Measurements from ENCODE around the gene BAIAP2L1. TPM values are rescaled to one million over a fixed set of nuclear protein-coding genes. Genes with fewer than 3 reads are reported as not detected.
"Not testable (repeated sequence)": the region's sequence is repeated elsewhere in the genome, so short reads cannot be mapped to it uniquely, and the experiment has no call there.

Gene BAIAP2L1
- polyA plus RNA-seq (ENCODE audit: insufficient read length): 7.6 TPM

DNA sequence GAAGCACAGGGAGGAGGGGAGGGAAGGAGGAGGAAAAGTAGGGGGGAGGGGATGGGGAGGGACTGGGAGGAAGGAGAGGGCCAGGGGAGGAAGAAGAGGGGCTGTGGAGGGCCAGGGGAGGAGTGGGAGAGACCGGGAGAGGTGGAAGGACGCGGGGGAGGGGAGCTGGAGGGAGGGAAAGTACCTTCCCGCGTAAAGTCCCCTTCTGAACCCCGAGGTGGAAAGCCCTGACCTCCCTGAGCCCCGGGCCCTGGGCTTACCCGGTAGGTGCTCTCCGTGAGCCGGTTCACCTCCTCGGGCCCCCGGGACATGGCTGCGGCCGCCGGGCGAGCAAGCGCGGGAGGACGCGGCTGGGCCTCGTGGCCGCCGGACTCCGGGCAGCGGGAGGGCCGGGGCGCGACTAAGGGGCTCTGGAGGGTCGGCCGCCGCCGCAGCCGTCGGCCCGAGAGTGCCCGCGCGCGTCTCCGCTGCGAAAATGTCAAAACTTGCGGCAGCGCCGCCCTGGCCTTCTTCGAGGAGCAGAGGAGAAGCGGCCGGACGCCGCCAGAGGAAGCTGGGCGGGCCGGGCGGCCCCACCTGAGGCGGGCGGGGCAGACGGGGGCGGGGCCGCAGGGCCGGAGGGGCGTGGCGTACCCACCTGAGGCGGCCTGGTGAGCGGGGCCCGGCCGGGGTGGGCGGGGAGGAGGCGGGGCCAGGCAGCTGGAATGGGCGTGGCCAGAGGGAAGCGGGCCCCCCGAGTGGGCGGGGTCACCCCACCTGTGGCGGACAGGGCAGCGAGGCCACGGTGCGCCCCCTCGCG lies at the start of gene BAIAP2L1:
TSS of gene BAIAP2L1 (minus strand) at position 549 of the 799 bp plus-strand sequence. CDS start at position 311, 238 bp downstream.
- DNase-seq: peak; percentile 41

- no peak for DNase-seq
Measured at GRCh38 chr7:98448766-98449165, 47.9 kb upstream of the BAIAP2L1 start.

- not testable (repeated sequence) for DNase-seq
Measured at GRCh38 chr7:98440992-98441391, 40.1 kb upstream of the BAIAP2L1 start.

DNA sequence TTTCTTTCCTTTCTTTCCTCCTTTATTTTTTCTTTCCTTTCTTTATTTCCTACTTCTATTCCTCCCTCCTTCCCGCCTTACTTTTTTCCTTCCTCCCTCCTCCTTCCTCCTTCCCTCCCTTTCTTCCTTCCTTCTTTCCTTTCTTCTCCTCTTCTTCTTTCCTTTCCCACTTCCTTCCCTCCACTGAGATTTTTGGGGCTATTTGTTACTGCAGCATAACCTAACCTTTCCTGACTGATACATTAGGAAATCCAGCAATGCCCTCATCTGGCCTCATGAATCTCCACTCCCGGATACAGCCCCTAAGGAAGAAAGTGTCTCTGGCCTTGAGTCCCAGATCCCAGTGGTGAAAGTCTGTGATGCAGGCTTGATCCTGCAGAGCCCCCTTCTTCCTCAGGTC lies 38.6 kb upstream of the BAIAP2L1 start:
- DNase-seq: no peak

GRCh38 chr7:98434087-98434486 lies 33.2 kb upstream of the BAIAP2L1 start:
- DNase-seq: no peak

DNA sequence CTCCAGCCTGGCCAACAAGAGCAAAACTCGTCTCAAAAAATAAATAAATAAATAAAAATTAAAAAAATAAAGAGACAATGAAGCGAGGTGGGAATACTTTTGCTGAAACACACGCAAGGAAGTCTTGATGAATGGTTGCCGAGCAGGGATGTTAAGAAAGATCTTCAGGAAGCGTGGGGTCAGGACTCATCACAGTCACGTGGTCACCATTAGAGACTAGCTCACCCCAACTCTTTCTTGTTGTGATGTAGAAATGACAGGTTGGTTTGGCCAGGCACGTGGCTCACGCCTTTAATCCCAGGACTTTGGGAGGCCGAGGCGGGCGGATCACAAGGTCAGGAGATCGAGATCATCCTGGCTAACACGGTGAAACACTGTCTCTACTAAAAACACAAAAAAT lies 28.9 kb upstream of the BAIAP2L1 start:
- DNase-seq: no peak

- no peak for DNase-seq
Measured at GRCh38 chr7:98423043-98423442, 22.2 kb upstream of the BAIAP2L1 start.

DNA sequence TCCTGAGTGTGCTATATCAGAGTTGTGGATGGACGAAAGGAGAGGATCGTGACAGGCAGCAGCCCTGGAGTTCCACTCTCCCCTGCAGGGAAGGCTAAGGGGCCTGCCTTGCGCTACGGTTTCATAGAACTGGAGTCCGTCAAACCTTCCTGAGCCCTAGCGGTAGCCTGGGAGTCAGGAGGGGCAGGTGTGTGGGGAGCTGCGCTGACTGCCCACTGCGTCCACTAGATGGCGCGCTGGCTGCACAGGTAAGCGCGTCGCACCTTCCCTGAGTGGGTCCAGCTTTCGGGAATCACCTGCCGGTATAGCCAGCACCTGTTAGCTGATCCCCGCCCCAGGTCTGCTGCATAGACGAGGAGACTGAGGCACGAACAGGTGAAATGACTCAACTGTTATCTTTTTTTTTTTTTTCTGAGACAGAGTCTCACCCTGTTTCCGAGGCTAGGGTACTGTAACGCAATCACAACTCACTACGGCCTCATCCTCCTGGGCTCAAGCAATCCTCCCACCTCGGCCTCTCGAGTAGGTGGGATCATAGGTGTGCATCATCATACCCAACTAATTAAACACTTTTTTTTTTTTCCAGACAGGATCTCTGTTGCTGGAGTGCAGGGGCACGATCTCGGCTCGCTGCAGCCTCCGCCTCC lies 20.2 kb upstream of the BAIAP2L1 start:
- DNase-seq: no peak

DNA sequence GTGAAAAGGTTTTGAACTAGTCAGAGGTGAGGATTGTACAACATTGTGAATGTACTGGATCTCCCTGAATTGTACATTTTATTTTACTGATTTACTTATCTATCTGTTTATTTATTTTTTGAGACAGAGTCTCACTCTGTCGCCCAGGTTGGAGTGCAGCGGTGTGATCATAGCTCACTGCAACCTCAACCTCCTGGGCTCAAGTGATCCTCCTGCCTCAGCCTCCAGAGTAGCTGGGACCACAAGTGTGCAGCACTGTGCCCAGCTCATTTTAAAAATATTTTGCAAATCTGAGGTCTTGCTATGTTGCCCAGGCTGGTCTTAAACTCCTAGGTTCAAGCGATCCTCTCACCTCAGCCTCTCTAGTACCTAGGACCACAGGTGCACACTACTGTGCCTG lies 19.1 kb upstream of the BAIAP2L1 start:
- DNase-seq: not testable (repeated sequence)

DNA sequence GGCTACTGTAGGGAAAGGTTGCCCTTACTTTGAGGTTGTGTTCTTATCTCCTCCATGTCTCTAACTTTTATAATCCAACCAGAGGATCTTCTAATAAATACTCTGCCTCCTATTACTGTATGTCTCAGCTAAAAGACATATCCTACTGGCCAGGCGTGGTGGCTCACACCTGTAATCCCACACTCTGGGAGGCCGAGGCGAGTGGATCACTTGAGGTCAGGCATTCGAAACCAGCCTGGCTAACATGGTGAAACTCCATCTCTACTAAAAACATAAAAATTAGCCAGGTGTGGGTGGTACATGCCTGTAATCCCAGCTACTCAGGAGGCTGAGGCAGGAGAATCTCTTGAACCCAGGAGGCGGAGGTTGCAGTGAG lies 18.4 kb upstream of the BAIAP2L1 start:
- DNase-seq: not testable (repeated sequence)

DNA sequence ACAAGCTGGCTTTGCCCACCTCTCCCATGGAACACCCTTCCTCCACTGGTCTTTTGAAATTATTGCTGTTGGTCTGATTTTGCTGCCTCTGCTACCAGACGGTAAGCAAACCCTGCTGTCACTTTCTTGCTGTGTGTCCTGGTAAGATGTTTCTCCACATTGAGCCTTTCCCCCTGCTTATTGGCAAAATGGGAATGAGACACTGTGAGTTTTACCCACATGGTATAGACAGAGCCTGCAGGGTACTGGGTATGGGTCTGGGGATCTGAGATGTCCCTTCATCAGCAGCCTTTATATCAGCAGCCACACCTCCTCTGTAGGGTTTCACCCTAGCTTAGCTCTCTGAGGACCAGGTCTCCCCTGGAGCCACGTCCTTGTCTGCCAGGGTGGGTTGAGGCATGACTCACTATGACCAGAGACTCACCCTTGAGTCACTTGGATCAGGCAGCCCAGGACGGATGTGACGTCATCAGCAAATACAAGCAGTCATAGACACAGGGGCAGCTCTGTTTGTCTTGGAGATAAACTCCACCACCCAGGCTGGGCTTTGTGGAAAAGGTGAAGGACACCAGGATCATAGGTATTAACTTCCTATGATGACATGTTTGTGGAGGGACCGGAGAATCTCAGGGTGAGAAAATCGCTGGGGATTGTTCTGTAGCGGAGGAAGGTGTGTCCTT lies 17.9 kb upstream of the BAIAP2L1 start:
- no peak for DNase-seq

DNA sequence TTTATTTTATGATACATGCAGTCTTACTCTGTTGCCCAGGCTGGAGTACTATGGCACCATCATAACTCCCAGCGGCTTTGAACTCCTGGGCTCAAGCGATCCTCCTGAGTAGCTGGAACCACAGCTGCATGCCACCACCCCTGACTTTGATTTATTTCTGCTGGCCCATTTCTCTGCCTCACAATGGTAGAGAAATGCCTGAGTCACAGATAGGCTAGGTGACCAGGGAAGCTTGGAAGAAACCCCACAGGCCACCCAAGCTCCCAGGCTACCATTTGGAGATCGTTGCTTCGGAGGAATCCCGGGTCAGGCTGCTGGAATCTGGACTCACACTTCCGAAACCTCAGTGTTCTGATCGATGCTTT lies 17.4 kb upstream of the BAIAP2L1 start:
- DNase-seq: no peak

DNA sequence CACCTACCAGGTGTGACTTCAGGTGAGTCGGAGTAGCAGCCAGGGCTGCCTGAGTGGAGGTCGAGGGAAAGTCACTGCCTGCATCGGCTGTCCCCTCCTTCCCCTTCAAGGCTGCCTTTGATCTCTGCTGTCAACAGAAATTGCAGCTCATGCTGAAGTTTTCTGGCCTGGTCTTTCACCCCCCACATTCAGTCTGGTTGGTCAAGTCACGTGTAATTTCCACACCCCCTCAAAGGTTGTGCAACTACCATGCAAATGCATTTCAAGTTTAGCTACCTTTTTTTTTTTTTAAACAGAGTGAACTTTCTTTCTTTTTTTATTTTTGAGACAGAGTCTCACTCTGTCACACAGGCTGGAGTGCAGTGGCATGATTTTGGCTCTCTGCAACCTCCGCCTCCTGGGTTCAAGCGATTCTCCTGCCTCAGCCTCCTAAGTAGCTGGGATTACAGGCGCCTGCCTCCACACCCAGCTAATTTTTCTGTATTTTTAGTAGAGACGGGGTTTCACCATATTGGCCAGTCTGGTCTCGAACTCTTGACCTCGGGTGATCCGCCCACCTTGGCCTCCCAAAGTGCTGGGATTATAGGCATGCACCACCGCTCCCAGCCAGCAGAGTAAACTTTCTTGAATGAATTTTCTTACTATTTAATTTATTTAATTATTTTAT lies 16.8 kb upstream of the BAIAP2L1 start:
- not testable (repeated sequence) for DNase-seq

DNA sequence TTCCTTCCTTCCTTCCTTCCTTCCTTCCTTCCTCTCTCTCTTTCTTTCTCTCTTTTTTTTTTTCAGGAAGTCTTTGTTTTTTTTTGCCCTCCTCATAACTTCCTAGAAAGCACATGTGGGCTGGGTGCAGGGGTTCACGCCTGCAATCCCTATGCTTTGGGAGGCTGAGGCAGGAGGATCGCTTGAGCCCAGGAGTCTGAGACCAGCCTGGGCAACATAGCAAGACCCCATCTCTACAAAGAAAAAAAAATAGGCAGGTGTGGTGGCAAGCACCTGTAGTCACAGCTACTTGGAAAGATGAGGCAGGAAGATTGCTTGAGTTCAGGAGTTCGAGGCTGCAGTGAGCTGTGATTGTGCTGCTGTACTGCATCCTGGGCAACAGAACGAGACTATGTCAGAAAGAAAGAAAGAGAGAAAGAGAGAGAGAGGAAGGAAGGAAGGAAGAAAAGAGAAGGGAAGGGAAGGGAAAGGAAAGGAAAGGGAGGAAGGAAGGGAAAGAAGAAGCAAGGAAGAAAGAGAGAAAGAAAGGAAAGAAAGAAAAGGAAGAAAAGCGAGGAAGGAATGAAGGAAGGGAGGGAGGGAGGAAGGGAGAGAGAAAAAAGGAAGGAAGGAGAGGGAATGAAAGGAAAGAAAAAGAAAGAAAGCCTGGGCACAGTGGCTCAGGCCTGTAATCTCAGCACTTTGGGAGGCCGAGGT lies 13.5 kb upstream of the BAIAP2L1 start:
- no peak for DNase-seq

DNA sequence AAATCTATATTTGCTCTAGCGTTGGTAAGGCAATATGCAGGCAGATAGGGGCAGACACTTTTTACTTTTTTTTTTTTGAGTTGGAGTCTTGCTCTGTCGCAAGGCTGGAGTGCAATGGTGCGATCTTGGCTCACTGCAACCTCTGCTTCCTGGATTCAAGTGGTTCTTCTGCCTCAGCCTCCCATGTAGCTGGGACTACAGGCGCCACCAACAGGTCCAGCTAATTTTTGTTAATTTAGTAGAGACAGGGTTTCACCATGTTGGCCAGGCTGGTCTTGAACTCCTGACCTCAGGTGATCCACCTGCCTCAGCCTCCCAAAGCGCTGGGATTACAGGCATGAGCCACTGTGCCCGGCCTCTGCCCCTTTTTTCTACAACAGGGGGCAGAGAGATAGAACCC lies 12.8 kb upstream of the BAIAP2L1 start:
- DNase-seq: not testable (repeated sequence)

GRCh38 chr7:98409843-98410242 lies 9.0 kb upstream of the BAIAP2L1 start:
- no peak for DNase-seq

- not testable (repeated sequence) for DNase-seq
Measured at GRCh38 chr7:98408146-98408545, 7.3 kb upstream of the BAIAP2L1 start.

DNA sequence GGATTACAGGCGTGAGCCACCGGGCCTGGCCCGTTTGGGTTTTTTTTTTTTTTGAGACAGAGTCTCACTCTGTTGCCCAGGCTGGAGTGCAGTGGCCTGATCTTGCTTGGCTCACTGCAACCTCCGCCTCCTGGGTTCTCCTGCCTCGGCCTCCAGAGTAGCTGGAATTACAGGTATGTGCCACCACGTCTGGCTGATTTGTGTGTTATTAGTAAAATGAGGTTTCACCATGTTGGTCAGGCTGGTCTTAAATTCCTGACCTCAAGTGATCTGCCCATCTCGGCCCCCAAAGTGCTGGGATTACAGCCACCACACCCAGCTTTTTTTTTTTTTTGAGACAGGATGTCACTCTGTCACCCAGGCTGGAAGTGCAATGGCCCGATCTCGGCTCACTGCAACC lies 5.9 kb upstream of the BAIAP2L1 start:
- no peak for DNase-seq

DNA sequence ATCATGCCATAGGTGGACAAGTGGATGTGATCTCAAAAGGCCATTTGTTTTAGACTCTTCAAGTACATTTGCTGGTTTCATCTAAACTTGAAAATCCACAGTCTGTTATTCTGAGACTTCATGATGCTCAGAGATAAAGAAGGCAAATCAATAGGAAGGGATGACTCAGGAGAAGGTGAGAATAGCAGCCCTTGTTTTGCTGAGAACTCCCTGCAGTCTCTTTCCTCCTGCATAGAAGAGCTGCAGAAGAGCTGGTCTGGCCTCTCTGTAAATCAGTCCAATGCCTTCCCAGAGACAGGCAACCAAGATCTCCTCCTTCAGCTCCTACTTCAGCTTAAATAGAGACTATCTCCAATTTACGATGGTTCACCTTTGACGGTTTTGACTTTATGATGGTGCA lies 4.0 kb upstream of the BAIAP2L1 start:
- DNase-seq: no peak

DNA sequence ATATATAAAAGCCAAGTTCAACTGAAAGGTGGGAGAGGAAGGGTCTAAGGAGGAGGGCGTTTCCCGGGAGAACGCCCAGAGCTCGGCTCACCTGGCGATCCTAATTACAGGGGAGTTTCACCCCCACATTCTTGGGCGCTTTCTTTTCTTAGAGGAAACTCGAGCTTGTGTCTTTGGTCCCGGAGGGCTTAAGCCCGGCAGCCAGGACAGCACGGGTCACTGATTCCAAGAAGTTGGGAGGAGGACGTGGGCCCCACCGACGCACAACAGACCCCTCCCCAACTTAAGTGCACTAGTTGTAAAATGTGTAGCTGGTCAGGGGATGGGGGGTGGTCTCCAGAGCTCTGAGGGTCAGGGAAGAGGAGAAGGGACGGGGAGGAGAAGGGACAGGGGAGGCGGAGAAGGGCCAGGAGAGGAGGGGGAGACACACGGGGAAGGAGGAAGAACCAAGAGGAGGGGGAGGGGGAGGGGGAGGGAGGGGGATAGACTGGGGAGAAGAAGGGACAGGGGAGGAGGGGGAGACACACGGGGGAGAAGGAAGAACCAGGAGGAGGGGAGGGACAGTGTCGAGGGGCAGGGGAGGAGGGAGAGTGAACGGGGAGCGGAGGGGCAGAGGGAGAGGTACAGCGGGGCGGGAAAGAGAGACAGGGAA lies 874 bp downstream of the BAIAP2L1 start:
- DNase-seq: no peak

DNA sequence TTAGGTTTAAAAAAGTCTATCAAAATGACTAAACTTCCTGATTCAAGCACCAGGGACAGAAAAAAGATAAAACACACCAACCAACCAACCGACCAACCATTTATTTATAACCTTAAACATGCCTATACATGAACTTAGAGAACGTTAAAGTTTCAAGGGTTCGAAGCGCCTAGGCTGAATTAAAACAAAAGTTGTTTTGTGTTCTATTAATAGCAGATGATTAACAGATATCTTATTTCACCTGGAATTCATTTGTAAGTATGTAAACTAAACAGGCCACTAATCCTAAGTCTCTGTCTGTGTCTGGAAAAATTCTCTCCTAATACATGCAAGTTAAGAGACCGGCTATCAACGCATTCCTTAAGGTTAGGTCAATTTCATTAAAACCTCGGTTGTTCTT lies 1.4 kb downstream of the BAIAP2L1 start:
- no peak for DNase-seq
